ENCODE results near the gene ERVFRD-1.

DNA sequence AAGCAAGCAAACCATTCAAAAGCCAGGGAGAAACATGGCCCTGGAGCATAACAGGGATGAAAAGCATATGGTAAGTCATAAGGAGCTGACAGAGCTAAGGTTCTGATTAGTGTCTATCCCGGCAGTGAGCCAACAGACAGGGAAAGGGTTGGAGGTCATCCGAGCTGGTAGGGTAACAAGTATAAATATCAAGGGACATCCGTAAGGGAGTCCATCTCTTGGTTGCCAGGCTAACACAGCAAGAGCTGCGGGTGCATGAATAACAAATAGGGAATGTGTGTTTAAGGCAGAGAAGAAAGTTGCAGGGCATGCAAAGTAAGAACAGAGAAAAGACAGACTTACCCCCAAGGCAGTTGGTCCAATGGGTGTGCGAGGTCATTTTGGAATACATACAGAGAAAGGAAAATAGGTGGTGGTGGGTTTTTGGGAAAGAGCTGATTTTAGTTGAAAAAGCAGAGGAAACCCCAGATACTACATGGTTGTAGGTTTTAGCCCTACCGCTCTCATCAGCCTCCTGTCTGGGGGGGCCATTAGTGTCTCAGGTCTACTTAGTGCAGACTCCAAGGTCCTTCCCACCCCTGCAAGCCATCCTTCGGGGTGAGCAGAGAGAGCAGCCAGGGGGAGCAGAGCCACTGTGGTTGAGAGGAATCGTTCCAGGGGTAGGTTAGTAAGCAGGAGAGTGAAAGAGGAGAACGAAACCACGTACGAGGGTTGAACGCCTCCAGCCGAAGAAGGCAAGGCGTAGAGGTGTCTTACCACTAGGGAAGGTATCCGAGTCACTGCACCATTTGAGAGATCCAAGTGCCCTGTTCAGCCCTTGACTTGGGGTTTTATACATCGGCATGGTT is at the start of gene ERVFRD-1:
- TF ChIP-seq, protein P1, sequence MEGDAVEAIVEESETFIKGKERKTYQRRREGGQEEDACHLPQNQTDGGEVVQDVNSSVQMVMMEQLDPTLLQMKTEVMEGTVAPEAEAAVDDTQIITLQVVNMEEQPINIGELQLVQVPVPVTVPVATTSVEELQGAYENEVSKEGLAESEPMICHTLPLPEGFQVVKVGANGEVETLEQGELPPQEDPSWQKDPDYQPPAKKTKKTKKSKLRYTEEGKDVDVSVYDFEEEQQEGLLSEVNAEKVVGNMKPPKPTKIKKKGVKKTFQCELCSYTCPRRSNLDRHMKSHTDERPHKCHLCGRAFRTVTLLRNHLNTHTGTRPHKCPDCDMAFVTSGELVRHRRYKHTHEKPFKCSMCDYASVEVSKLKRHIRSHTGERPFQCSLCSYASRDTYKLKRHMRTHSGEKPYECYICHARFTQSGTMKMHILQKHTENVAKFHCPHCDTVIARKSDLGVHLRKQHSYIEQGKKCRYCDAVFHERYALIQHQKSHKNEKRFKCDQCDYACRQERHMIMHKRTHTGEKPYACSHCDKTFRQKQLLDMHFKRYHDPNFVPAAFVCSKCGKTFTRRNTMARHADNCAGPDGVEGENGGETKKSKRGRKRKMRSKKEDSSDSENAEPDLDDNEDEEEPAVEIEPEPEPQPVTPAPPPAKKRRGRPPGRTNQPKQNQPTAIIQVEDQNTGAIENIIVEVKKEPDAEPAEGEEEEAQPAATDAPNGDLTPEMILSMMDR (IDR thresholded peaks at IDR 0.05), result no peak
- no peak for TF ChIP-seq POLR2A (IDR thresholded peaks at IDR 0.05)
- TF ChIP-seq POLR2AphosphoS5 (IDR thresholded peaks at IDR 0.05), result no peak
